Retinal pigment epithelial cell (primary cell): ENCODE data around the gene SLFN11.

ENCODE experiments used
- DNase-seq: peaks from one replicate; pipeline ENCODE4 v3.0.0-alpha.2; 2010; ENCODE audit warnings: low read depth
- H3K4me3 ChIP-seq: 2 replicates; pipeline ENCODE4 v1.5.1; 2011; ENCODE audit warnings: mild to moderate bottlenecking, low read length, control low read depth, moderate library complexity
- CTCF ChIP-seq: conservative IDR thresholded peaks from 2 replicates; pipeline ENCODE4 v1.5.1; 2011; ENCODE audit warnings: low read depth, low read length, control low read depth, inconsistent platforms

SLFN11 gene

GRCh38 chr17:35390663-35391062, 17.2 kb upstream of the SLFN11 start:
- no peak overlapping the region for H3K4me3 ChIP-seq
- DNase-seq, result no peak
- no peak for TF ChIP-seq CTCF

GRCh38 chr17:35390156-35390555, 16.7 kb upstream of the SLFN11 start:
- DNase-seq, result no peak
- no peak overlapping the region for H3K4me3 ChIP-seq
- TF ChIP-seq CTCF, result no peak

- H3K4me3 ChIP-seq, result no peak overlapping the region
- no peak for DNase-seq
- no peak for TF ChIP-seq CTCF
These were observed 14.1 kb upstream of the SLFN11 start for GRCh38 chr17:35387496-35387895.

GRCh38 chr17:35377706-35378105, 4.3 kb upstream of the SLFN11 start:
- no peak for TF ChIP-seq CTCF
- no peak overlapping the region for H3K4me3 ChIP-seq
- DNase-seq, result no peak

GRCh38 chr17:35377068-35377467, 3.6 kb upstream of the SLFN11 start:
- DNase-seq, result no peak
- TF ChIP-seq CTCF, result no peak
- H3K4me3 ChIP-seq, result no peak overlapping the region

- no peak for TF ChIP-seq CTCF
- H3K4me3 ChIP-seq, result no peak overlapping the region
- no peak for DNase-seq
These were observed 2.8 kb upstream of the SLFN11 start for GRCh38 chr17:35376245-35376644.

- peak overlapping the region; percentile 52 for H3K4me3 ChIP-seq
- TF ChIP-seq CTCF, result no peak
- DNase-seq, result no peak
These were observed 1.4 kb upstream of the SLFN11 start for GRCh38 chr17:35374766-35375344.
